HUDEP-2 (cell line): ENCODE measurements around the gene ADPRHL1.

Experiments
- DNase-seq, 76 experiments: peaks; one replicate each; lab custom pipeline; 2025; ENCODE audit not compliant: unreplicated experiment in 76 of 76; lab: John Stamatoyannopoulos, UW

The ADPRHL1 gene

DNA sequence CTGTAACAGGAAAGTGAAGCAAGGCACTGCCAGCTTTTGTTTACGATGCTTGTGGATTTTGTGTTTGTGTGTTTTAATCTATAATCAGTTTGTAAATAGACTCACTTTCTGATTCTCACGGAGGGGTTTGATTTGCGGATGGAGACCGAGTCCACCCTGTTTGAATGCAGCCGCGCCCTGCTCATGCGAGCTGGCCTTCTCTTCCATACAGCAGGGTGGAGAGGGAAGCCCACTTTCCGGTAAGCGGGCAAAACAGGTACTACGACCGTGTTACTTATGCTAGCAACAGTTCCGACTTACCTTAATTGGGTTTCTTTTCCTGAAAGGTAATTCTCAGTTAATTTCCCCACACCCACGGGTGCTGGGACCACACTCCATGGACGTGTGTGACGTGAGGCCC, 33.1 kb downstream of the ADPRHL1 start:
- no peak for DNase-seq

DNA sequence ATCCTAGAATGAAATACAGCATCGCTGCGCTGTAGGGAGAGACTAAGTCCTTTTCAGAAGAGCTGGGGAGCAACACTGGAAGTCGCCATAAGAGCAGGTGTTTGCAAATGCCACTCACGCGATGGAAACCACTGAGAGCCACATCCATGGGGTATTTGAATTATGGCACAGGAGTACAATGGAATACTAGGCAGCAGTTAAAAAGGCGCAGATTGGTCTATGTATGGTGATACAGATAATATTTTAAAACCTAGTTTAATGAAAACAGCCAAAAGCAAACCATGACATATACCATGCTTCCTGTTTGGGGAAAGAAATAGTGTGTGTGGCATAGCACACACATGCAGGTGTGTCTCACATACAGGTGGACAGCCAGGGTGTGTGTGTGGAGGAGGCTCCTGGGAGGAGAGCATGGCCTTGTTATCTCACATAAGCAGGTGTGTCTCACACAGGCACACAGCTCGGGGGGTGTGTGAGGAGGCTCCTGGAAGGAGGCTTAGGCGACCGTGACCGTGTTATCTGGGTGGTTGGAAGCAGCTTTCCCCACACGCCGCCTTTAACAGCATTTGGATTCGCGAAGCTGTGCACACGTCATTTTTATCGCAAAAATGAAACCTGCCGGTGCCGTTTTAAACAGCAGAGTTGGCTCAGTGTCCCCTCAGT, 33.6 kb downstream of the ADPRHL1 start:
- no peak for DNase-seq

DNA sequence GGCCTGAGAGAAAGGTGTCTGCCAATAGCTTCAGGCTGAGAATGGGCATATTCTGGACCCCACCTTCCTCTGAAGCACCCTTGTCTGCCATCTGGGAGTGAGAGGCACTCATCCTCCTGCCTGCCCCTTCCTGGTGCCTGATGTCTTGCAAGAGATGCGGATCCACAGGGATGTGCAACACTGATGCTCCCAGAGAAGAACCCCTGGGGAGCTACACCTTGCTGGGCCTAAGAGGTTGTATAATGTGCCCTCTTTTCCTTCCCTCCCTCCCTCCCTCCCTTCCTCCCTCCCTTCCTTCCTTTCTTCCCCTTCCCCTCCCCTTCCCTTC, 34.6 kb downstream of the ADPRHL1 start:
- DNase-seq = no peak

DNA sequence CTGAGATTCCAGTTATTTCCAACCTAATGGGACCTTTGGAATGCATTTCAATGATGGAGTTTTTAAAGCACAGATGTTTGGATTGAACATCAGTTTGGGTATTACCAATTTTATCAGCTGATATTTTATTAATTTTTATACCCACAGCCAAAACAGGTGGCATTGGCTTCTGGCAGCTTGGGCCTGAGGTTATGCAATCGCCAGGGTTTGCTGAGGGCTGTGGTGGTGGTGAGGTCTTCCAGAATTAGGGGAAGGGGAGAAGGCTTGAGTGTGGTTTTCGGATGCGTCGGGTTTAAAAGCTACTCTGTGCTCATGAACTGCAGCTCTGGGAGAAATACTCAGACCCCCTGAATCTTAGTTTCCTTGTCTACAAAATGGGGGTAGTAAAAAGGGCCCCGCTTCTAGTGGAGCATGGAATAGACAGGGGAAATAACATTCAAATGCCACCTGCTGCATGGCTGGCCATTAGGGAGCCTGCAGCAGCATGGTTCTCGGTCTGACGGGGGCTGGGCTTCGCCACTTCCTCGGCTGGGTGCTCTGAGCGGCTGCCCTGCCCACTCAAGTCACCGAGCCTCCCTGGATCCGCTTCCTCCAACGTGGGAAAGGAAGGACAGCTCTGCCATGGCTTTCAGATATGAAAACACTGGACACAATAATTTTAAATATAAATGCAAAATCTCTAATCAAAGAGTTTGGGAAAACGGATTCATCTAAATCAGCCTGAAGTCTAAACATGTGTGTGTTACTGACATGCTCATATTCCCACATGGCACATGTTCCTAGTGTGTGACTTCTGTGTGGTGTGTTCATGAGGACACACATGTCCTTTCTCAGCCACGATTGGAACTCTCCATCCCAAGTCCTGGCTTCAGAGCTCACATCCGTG, 35.2 kb downstream of the ADPRHL1 start:
- DNase-seq = no peak

DNA sequence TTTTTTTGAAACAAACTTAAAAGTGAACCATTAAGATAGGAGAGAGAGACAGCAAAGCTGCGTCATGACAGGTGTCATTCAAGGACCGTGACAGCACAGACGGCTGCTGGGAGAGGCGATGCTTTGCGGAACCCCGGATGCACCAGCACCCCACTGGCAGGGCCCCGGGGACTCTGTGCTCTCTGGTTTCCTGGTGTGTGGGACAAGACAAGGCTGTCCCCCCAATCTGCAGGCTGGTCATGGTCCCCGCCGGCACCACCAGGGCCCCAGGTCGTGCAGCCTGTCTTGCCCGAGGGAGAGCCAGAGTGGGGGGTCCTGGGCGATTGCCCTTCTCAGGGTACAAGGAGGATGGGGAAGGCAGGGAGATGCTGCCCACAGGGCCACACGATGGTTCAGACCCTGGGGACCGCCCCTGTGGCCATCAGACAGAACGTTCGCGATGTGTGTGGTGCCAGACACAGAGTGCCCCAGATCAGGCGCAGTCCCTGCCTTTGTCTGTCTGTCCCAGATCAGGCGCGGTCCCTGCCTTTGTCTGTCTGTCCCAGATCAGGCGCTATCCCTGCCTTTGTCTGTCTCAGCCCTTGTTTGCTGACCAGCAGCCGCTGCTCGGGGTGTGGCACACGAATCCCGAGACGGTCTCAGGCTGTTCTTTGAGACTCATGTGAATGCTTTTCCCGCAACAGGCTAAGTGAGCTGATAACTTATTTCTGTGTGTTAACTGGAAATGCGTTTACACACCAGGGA, 36.1 kb downstream of the ADPRHL1 start:
- DNase-seq = no peak

DNA sequence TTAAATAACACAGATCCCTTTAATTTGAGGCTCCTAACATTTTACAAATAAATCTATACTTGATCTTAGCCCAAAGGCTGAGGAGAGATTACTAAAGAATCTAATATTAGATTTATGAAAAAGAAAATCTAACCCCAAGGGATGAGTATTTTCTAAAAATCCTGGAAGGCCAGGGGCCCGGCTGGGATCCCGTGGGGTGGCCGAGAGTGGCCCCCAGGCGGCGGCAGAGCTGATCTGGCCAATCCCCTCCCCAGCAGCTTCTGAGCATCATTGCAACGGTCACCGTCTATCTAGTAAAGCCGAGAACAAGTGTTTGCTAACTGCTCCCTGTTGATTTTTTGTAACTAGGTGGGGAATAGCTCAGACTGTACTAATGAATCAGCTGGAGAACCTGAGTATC, 37.5 kb downstream of the ADPRHL1 start:
- no peak for DNase-seq

DNA sequence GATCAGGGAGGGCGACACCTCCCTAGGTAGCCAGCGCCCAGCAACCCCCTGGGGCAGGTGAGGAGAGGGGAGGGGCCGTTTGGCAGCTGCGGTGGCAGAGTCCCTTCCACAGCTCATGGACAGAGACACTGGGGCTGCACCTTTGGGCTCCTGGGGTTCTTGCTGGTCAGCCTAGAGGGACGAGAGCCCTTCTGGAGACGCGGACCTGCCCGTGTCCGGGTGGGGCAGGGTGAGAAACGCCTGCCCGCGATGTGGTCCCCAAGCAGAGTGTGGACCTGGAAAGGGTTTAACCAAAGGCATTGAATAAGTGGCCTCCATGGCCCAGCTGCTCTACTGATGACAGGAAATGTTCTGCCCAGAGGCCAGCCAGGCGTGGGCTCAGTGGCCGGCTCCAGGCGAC, 38.3 kb downstream of the ADPRHL1 start:
- DNase-seq = no peak

DNA sequence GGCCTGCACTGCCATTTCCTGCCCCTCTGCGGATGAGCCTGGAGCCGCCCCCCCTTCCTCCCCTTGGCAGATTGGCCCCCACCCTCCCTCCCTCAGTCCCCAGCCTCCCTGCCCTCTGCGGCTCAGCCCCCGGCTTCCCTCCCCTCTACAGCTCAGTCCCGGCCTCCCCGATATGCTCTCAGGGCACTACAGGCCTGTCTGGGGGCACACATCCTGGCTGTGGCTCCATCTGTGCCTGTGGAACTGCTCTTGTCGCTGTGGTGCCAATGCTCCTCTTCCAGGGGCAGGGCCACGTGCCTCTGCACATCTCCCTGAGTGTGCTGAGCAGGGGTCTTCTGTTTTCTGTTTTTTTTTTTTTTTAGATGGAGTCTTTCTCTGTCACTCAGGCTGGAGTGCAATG, 39.0 kb downstream of the ADPRHL1 start:
- no peak for DNase-seq

DNA sequence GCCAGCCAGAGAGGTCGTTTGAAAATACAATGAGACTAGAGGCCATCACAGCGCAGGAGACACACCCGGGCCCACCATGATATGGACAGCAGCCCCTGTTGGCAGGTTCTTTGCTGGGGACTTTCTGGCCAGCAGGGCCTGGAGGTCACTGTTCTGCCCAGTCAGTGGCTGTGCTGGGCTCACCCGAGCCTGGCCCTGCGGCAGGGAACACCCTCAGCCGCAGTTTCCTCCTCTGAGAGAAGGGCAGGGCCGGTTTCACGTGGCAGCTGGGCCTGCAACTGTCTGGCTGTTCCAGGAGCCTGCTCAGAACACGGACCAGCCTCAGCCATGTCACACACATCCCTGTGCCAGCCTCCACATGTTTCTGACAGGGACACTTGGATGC, 39.4 kb downstream of the ADPRHL1 start:
- DNase-seq = peak in 1 of 76 experiments; percentile 22

DNA sequence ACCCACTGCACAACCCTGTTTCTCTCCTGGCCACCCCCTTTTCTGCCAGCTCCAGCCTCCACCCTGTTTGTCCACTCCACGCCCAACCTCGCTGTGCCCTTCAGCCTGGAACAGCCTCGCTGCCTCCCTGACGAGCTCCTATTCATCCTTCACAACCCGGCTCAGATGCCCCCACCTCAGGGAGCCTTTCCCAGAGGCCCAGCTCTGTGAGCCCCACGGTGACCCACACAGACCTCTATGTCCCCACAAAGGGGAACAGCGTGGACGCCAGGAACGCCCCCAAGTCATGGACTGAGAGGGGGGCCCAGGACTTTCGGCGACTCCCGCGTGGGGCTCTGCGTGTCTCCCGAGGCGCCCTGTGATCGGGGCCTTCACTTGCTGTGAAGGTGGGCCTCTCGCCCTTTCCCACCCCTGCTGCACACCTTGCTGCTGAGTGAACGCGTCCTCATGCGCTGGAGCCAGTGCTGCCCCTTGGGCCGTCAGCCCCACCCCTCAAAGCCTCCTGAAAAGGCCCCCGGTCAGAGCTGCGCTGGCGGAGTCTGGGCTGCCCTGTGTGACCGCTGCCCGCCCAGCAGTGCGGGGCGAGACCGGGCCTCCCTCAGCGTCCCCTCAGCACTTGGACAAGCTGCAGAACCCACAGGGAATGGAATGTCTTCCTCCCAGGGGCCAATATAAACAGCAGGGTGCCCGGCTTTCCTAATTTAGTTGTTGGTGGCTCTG, 40.0 kb downstream of the ADPRHL1 start:
- no peak for DNase-seq

DNA sequence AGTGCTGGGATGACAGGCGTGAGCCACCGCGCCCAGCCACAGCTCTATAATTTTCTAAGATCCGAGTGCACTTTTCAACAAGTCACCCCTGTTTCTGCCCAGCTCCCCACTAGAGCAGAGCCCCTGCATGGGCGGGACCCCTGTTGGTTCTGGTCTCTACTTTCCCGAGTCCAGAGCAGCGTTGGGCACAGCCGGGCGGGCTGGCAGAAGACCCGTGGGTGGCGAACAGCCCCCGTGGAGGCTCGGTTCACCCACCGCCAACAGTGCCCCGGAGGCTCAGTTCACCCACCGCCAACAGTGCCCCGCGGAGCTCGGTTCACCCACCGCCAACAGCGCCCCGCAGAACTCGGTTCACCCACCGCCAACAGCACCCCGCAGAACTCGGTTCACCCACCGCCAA, 40.8 kb downstream of the ADPRHL1 start:
- no peak for DNase-seq

DNA sequence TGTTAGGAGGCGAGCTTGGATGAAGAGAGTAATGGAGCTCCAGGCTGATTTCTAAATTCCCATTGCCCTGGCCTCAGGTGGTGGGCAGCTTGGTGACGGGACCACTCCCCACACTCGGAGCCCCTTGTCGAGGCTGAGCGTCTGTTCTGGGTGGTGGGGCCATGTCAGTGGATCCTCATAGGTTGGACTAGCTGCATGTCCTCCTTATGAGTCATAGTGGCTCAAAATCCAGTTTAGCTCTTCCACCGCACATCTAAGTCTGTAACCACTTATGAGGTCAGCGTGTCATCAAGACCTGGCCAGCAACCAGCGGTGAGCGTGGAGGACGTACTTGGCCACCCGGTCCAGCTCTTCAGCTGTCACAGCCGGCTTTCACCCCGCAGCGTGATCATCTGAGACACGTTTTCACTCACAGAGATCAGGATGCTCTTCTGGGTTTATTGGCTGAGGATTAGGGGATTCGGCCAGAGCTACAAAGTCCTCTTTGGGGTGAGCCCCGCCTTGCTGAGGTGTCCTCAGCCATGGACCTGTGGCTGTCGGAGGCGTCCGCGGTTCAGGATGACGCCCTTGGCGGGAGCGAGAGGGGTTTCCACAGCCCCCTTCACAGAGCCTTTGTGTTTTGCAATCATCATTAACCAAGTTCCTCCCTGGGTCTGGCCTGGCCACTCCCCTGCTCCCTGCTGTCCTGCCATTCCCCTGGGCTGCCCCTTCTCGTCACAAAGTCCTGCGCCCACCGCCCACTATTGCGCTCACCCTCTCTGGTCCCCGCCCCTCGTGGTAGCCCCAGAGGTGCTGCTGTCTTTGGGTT, 41.9 kb downstream of the ADPRHL1 start:
- no peak for DNase-seq

DNA sequence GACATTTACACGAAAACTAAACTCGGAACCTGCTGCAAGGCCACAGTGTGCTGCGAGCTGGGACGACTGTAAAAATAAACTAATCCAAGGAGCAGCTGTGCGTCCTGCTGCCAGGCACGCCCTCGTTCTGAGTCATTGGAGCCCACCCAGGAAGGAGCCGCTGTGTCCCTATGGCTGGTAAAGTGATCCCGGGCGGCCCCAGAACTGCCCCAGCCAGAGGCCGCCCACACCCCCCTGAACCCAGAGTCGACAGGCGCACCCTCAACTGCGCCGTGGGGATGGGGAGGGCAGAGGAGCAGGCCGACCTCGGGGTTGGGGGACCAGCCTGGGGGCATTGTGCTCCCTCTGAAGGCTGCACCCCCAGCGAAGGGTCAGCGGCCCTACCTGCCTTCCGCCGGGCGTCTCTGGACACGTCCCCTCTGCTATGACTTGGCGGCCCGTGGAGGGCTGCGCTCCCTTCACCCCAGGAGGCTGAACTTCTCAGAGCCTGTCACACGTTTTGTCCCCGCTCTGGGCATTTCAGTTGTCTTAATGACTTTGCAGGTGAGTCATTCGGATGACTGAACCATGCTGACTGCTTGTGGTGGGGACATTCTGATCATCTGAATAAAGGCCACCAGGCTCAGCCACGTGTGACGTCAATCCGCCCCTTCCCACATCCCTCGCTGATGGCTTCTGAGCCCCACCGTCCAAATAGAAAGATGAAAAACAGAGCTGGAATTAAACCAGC, 42.7 kb downstream of the ADPRHL1 start:
- no peak for DNase-seq

DNA sequence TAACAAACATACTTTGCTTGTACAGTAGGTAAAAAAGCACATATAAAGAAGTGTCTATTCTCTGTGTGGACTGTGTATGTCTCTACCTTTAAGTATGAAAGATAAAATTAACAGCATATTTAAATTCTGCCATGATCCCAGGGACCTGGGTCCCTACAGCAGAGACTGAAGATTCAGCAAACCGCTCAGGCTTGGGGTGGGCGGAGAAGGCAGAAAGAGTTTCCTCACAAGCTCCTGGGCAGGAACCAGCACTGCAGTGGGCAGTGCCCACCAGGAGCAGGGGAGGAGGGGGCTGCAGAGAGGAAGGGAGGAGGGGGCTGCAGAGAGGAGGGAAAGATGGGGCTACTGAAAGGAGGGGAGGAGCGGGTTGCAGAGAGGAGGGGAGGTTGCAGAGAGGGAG, 44.7 kb downstream of the ADPRHL1 start:
- DNase-seq = no peak

DNA sequence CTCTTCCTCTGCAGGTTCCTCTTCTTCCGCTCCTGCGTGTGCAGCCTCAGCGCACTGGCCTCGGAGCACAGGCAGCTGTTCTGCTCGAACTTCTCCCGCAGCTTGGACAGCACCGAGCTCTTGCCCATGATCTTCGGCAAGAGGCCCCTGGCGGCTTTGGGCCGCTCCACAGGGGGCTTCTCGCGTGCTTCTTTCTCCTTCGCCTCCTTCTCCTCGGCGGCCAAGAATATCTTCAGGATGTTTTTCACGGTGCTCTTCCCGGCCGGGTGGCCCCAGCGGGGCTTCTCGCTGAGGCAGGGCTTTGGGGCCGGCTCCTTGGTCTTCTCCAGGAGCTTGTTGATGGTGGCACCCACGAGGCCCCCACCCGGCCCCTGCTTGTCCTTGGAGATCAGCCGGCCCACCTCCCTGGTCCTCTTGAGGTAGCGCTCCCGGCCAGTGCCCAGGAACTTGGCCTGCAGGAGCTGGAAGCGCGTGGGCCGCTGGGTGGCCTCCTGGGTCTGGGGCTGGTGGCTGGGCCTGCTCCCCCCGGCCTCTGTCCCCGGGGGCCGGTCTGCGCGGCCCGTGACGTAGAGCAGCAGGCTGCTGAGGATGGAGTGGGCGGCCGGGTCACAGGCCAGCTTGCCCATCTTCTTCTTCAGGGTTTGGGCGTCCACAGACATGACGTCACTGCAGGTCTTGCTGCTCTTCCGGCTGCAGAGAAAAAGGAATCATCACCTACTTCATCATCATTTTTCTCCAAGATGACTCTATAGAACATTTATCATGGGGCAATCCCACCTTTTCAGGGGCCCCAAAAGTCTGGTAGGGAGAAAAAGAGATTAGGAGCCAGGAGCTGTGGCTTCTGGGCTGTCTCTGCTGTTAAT, 45.5 kb downstream of the ADPRHL1 start:
- no peak for DNase-seq

DNA sequence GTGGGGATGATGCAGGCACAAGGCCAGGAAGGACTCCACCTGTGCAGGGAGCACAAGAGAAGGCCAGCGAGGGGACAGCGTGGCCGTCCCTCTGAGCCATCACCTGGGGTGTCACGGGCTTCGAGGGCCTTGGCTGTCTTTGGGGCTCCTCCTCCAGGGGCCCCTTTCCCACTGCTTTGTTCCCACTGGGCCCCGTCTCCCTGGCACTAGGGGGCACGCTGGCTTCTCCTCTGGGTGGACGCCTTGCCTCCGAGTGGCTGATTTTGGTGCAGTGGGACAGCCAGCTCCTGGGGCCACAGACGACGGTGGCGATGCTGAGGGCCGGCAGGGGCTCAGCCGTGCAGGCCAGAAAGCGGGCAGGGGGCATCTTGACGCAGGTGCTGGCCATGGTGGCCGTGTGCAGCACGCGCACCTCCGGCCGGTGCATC, 46.2 kb downstream of the ADPRHL1 start:
- no peak for DNase-seq

DNA sequence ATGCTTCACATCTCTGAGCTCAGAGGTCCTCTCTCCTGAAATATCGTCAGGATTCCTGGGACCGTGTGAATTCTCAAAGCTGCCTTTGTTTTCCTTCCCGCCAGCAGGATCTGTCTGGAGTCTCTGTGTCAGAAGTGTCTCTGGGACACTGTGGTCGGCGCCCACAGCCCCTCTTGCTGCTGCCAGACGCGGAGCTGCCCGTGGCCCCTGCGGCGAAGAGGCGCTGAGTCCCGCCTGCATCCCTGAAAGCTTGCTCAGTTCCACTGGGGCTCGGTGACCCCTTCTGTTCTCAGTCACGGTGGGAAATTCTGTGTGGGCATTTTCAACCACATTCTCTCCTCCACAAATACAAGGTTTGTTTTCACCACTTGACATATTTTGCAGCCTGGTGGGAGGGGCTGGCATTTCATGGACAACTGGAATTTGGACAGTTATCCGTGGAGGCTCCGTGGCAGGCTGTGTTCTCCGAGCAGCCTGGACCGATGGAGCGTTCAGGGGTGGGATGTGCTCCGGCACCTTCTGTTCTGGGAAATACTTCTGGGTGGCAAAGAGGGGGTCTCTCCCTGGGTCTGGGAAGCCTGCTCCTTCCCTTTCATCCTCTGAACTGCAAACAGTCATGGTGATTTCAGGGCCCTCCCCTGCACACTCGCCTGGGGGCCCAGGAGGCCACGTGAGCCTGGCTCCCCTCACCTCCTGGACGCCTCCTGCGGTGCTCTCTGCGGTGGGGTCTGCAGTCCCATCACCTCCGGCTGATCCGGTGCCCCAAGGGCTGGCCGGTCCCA, 46.8 kb downstream of the ADPRHL1 start:
- no peak for DNase-seq
